ENCODE data around the gene PARP4. TPM values are rescaled to one million over a fixed set of nuclear protein-coding genes. Genes with fewer than 3 reads are reported as not detected.

PARP4 gene
- total and polyA plus RNA-seq, 2 of the 4 experiments (the other 2 are of a cell fraction) = 31.7 to 50.2 TPM

GRCh38 chr13:24528816-24529398, 16.3 kb upstream of the PARP4 start:
- intact Hi-C loops (cut with micrococcal nuclease) (no loop called here), dilution Hi-C loops (cut with HindIII; ENCODE audit: low sequenced_read_pairs, unreplicated experiment) (no loop called here), in situ Hi-C loops (cut with MboI; ENCODE audit: low sequenced_read_pairs) (no loop called here)
- Histone ChIP-seq H2BK20ac (ENCODE audit: low read depth, low read length) (no peak overlapping the region), H3K56ac (ENCODE audit: extremely low read depth, insufficient read depth, low read length) (no peak overlapping the region), H2BK5ac (ENCODE audit: low read depth, low read length, poor library complexity, severe bottlenecking) (no peak overlapping the region), H3K79me1 (ENCODE audit: low read depth in 1 of 2, low read length in 2 of 2) (no peaks in the 10 kb centered on the region), H4K20me1 (ENCODE audit: insufficient read depth, low read length) (no peaks in the 10 kb centered on the region), H2AK9ac (replicated peaks; ENCODE audit: low read depth, low read length, poor library complexity) (no peak overlapping the region), H3K4me3 (ENCODE audit: insufficient read depth, low read depth, low read length) (no peak overlapping the region), H4K91ac (ENCODE audit: insufficient read depth, low read depth, low read length) (no peak overlapping the region), H2AFZ (replicated peaks; ENCODE audit: low read length, poor library complexity) (no peak overlapping the region), H3K27ac (ENCODE audit: insufficient read depth, low read length) (no peak overlapping the region), H3K4ac (ENCODE audit: low read depth, low read length) (no peak overlapping the region), H3K27me3 (ENCODE audit: control insufficient read depth, insufficient read depth, low read length) (peaks cover 21% of the 10 kb centered on the region), H4K5ac (ENCODE audit: low read depth, low read length) (no peak overlapping the region), H2AK5ac (ENCODE audit: low read depth, low read length) (no peak overlapping the region), H3K9me3 (ENCODE audit: control insufficient read depth, insufficient read depth, low read length) (no peaks in the 10 kb centered on the region), H3K9me1 (ENCODE audit: insufficient read depth, low read length) (no peaks in the 10 kb centered on the region), H3K14ac (replicated peaks; ENCODE audit: low read depth, low read length) (no peak overlapping the region), H3K23ac (ENCODE audit: low read depth, low read length) (no peak overlapping the region), H2BK15ac (ENCODE audit: low read depth, low read length) (no peak overlapping the region), H3K9ac (ENCODE audit: low read depth, low read length) (no peak overlapping the region), H4K8ac (ENCODE audit: low read depth in 2 of 2, low read length in 2 of 2) (no peak overlapping the region), H3K4me2 (ENCODE audit: low read depth, low read length) (no peak overlapping the region), H3K4me1 (ENCODE audit: control insufficient read depth, insufficient read depth, low read length) (no peaks in the 10 kb centered on the region), H3K36me3 (ENCODE audit: control insufficient read depth, insufficient read depth, low read length) (no peaks in the 10 kb centered on the region), H2BK120ac (ENCODE audit: low read depth, low read length) (no peak overlapping the region), H3K18ac (ENCODE audit: low read depth, low read length) (no peak overlapping the region)
- BruUV-seq (replicated peaks) = no TSS peak
- DNase-seq = no peak
- CTCF ChIA-PET = no interaction called here
- TF ChIP-seq MAZ (IDR thresholded peaks at IDR 0.05; ENCODE audit: borderline replicate concordance, low read depth, low read length) (no peak), RCOR1 (IDR thresholded peaks at IDR 0.05; ENCODE audit: insufficient replicate concordance, low read length) (no peak), RAD21 (IDR thresholded peaks at IDR 0.05; ENCODE audit: low read length) (no peak)
- POLR2A ChIA-PET (ENCODE audit: unreplicated experiment) = no interaction called here
- ATAC-seq (ENCODE audit: low read depth) = no peak
- WGBS, 2 experiments (ENCODE audit: extremely low coverage in 2 of 2, insufficient read length in 1 of 2) = no CpG with 5 or more reads among the region's 4 CpGs

Data from IMR-90 (cell line).